DOHH2 (cell line): ENCODE data around the gene CYLD.

Experiments
- CTCF ChIP-seq: fragments of 200-600 bp; sonication (generic); IDR thresholded peaks from one replicate; pipeline ENCODE4 v1.5.1; 2014; ENCODE audit warnings: antibody characterized with exemption, mild to moderate bottlenecking, low read depth, low read length; ENCODE audit not compliant: poor library complexity, severe bottlenecking
- EZH2phosphoT487 ChIP-seq: fragments of 200-600 bp; sonication (generic); IDR thresholded peaks from 2 replicates; pipeline ENCODE4 v1.6.1; 2017; ENCODE audit warnings: borderline replicate concordance, mild to moderate bottlenecking, antibody characterized with exemption, low read length, moderate library complexity, mixed read lengths

GRCh38 chr16:50837324-50837723, 95.4 kb downstream of the CYLD start:
- TF ChIP-seq CTCF (no peak), EZH2phosphoT487 (no peak)
